Spleen (tissue), 11 donors: ENCODE measurements around the gene DENND1A. TPM values are rescaled to one million over a fixed set of nuclear protein-coding genes. Genes with fewer than 3 reads are reported as not detected.

Experiments
- DNase-seq: peaks from one replicate; pipeline ENCODE4 v3.0.0-alpha.2; 2020
- H3K27ac ChIP-seq, 8 donors: fragments of 200-600 bp; sonication (generic) in 7 of 8; 1 replicate in 4 of 8; 2 replicates in 4 of 8; pipeline versions ENCODE4 v1.5.0 to v1.8.0; 2016 to 2021; ENCODE audit warnings: inconsistent platforms in 4 of 8, mild to moderate bottlenecking in 4 of 8, moderate library complexity in 1 of 8
- H3K27me3 ChIP-seq, 7 donors: fragments of 200-600 bp; sonication (generic) in 6 of 7; replicated peaks in 1 of 7; 1 replicate in 4 of 7; 2 replicates in 3 of 7; pipeline versions ENCODE4 v1.5.0 to v1.8.0; 2016 to 2021; ENCODE audit warnings: inconsistent platforms in 3 of 7, mild to moderate bottlenecking in 1 of 7
- H3K36me3 ChIP-seq, 6 donors: fragments of 200-600 bp; sonication (generic) in 5 of 6; 1 replicate in 4 of 6; 2 replicates in 2 of 6; pipeline versions ENCODE4 v1.5.0 to v1.8.0; 2016 to 2021; ENCODE audit warnings: inconsistent platforms in 2 of 6
- H3K4me1 ChIP-seq, 6 donors: fragments of 200-600 bp; sonication (generic) in 5 of 6; 1 replicate in 3 of 6; 2 replicates in 3 of 6; pipeline versions ENCODE4 v1.5.0 to v1.8.0; 2016 to 2021; ENCODE audit warnings: inconsistent platforms in 3 of 6
- H3K4me3 ChIP-seq, 8 donors: fragments of 200-600 bp; sonication (generic) in 7 of 8; 1 replicate in 4 of 8; 2 replicates in 4 of 8; pipeline versions ENCODE4 v1.5.0 to v1.8.0; 2016 to 2021; ENCODE audit warnings: inconsistent platforms in 4 of 8, mild to moderate bottlenecking in 4 of 8, moderate library complexity in 2 of 8
- H3K9me3 ChIP-seq, 8 donors: fragments of 200-600 bp; sonication (generic) in 7 of 8; 1 replicate in 4 of 8; 2 replicates in 4 of 8; pipeline versions ENCODE4 v1.5.0 to v1.8.0; 2016 to 2021; ENCODE audit warnings: inconsistent platforms in 4 of 8
- CTCF ChIP-seq, 11 experiments: fragments of 200-600 bp in 7 of 11; fragments of 450-650 bp in 4 of 11; sonication (generic) in 4 of 11; IDR thresholded peaks in 8 of 11; conservative IDR thresholded peaks in 3 of 11; 1 replicate in 7 of 11; 2 replicates in 4 of 11; pipeline versions ENCODE4 v1.4.0 to v1.8.0; 2016 to 2021; ENCODE audit warnings: antibody characterized with exemption in 11 of 11, inconsistent platforms in 4 of 11, mild to moderate bottlenecking in 1 of 11
- POLR2A ChIP-seq, 3 donors: fragments of 450-650 bp; IDR thresholded peaks; one replicate each; pipeline ENCODE4 v1.5.1; 2017; ENCODE audit warnings: antibody characterized with exemption in 3 of 3, mild to moderate bottlenecking in 1 of 3
- POLR2AphosphoS5 ChIP-seq, 3 donors: sonication (generic); formaldehyde crosslinking; IDR thresholded peaks; one replicate each; pipeline ENCODE4 v1.5.1; 2017; ENCODE audit warnings: antibody characterized with exemption in 3 of 3
- WGBS, 5 donors: extraction: QIAGEN DNeasy Blood & Tissue Kit in 3 of 5; methylation state at CpG; one replicate each; pipeline versions ENCODE4 v1.1.5 to v1.1.7; 2013 to 2018; 5-methylcytosine and 5-hydroxymethylcytosine counted together
- intact Hi-C: fragments of 100-400 bp; cut with DNase I; formaldehyde crosslinking; loops from one replicate; pipeline ENCODE4 v1.15.0; 2023; ENCODE audit warnings: low total_unique reads
- polyA plus RNA-seq, 3 donors: library from polyadenylated mRNA; stranded (reverse); fragments of 200-250 nt; gene quantifications; one replicate each; pipeline ENCODE4 v1.2.1, GENCODE V29; 2013
- total RNA-seq, 7 donors: library from RNA; depleted of rRNA in 3 of 7; stranded (reverse); fragments of >200 nt in 3 of 7; fragmentation: NEBNext Ultra II Directional in 4 of 7; extraction: Animal tissue kit (Norgen Biotek cat#: 25700) in 4 of 7; gene quantifications; one replicate each; pipeline versions ENCODE4 v1.1.0 to v1.2.1, GENCODE V29; 2016 to 2021
- donor health status: healthy with polysubstance abuse.
- donor health status: DM: no; HTN: no; CAD: no; lungs with moderate emphysema.
- donor health status: DM: no; HTN: no; CAD: no.
- donor health status: Bipolar disorder and iron deficiency.
- donor health status: healthy.
- donor health status: DM: no; HTN: no; CAD: no.
- donor health status: DM: yes; HTN: yes; CAD: no.

The DENND1A gene
- total and polyA plus RNA-seq, 10 donors = 5.4 to 59.3 (median 48.8) TPM

DNA sequence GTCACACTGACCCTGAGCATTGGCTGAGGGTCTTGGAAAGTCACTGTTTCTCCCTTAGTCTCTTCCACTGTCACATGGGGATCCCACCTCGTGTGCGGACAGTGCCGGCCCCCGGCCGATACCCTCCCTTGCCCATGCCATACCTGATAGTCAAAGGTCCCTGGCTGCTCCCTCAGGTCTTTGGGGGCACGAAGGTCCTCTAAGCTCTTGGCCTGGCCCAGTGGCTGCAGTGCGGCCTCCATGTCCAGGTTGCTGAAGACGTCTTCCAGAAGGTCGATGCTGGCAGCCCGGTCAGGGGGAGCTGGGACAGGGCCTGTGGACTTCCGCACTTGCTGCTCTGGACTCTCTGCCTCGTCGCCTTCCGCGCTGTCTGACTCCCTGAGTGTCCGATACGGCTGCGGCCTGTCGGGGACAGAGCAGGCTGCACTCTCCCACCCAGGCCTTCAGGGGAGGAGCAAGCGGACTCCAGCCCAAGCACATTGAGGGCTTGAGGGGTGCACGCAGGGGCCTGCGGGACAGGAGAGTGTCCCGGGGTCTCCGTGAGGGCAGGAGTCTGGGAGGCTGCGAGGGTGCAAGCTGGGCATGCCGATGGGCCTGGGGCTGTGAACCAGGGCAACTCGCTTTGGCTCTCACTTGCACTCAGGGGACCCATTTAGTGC lies 546.3 kb downstream of the DENND1A start:
- Histone ChIP-seq H3K36me3 (peaks cover 0 to 57% (median 24%) of the 10 kb centered on the region in 6 donors), H3K27me3 (no peaks in the 10 kb centered on the region), H3K4me3 (no peak overlapping the region), H3K4me1 (peaks cover 0 to 10% (median 0%) of the 10 kb centered on the region in 6 donors), H3K27ac (no peak overlapping the region), H3K9me3 (no peaks in the 10 kb centered on the region)
- 89 to 99% (median 91%) methylated on average over 20 to 27 of the region's 27 CpGs for WGBS, 5 donors
- TF ChIP-seq POLR2AphosphoS5 (IDR thresholded peaks at IDR 0.05) (no peak), CTCF (IDR thresholded peaks at IDR 0.05 in 8 of 11, conservative IDR thresholded peaks at IDR 0.05 in 3 of 11) (no peak), POLR2A (IDR thresholded peaks at IDR 0.05) (no peak)
- no peak for DNase-seq
- intact Hi-C loops = no loop called here

DNA sequence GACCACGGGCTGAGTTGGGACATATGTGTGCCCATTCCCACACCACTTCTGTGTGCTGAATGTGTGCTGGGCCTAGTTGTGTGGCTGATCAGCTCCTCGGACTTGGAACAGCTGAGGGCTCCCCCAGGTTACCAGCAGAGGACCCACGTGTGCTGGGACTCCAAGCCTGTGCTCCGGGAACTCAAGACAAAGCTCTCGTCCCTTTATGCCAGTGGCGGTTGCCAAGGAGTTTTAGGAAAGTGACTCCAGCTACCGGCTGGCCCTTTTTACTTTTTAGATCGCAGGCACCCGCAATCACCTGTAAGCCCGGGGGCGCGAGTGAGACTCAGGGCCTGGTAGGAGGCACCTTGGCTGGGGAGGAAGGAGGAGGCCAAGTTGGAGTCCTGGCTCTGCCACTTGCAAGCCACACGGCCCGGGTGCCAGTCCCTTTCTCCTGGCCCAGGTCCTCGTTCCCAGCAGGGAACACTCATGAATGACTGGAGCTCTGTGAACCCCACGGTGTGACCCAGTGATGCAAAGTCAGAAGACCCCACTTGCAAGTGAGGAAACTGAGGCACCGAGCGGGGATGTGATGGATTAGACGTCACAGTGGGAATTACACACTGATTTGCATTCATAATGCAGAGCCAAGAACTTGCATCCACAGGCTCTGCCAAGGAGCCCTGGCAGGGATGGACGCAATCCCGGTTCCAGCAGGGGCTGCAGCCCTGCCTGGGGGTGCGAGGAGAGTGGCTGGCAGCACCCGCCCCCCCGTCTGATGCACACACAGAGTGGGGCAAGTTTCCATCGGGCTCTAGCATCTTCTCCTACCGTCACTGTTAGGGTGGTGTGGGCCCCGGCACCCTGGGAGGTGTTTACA lies 547.0 kb downstream of the DENND1A start:
- 89 to 95% (median 94%) methylated on average over 26 to 27 of the region's 27 CpGs for WGBS, 5 donors

DNA sequence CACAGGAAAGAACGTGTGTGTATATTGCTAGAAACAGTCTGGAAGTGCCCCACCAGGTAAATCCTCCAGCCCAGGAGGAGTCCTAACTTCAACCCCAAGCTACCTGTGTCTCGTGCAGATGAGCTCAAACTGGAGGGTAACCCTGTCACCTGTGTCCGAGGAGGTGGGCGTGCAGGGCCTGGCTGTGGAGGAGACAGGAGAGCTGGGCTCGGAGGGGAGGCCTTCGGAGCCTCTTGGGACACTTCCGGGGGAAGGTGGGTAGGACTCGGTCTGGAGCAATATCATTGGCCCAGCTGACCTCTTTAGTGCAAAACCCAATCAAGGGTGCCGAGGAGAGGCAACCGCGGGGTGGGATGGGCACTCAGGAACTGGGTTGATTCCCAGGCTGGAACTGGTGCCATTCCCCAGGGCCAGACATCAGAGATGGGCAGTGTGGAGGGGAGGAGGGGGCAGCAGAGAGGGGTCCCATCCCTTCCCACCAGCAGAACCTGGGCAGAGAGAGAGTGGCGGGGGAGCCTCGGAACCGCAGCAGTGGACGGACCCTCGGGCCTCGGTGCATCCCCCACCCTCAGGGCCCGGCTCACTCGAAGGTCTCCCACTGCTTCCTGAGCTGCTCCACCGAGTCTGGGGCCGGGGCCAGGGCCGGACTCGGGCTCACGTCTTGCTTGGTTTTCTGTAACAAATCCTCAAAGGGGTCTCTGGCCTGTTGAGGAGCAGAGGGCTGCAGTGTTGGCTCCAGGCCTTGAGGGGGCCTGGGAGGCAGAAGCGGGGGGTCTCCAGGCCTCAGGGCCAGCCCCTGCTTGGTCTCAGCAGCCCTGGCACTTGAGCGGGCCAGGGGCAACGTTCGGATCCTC lies 548.8 kb downstream of the DENND1A start:
- WGBS, 5 donors = 88 to 94% (median 91%) methylated on average over 24 to 28 of the region's 28 CpGs
- TF ChIP-seq CTCF (IDR thresholded peaks at IDR 0.05 in 8 of 11, conservative IDR thresholded peaks at IDR 0.05 in 3 of 11) (no peak), POLR2AphosphoS5 (IDR thresholded peaks at IDR 0.05) (no peak), POLR2A (IDR thresholded peaks at IDR 0.05) (no peak)

More for the DNA sequence above, 547.0 kb downstream of the DENND1A start:
- H3K4me1 ChIP-seq = peaks cover 0 to 10% (median 0%) of the 10 kb centered on the region in 6 donors
- H3K27me3 ChIP-seq = no peaks in the 10 kb centered on the region
- intact Hi-C loops = no loop called here
- H3K9me3 ChIP-seq = no peaks in the 10 kb centered on the region
- no peak for TF ChIP-seq CTCF (IDR thresholded peaks at IDR 0.05 in 8 of 11, conservative IDR thresholded peaks at IDR 0.05 in 3 of 11)
- TF ChIP-seq POLR2A (IDR thresholded peaks at IDR 0.05) = no peak
- TF ChIP-seq POLR2AphosphoS5 (IDR thresholded peaks at IDR 0.05) = peak in 1 of 3 donors; percentile 34
- DNase-seq = no peak
- H3K4me3 ChIP-seq = no peak overlapping the region
- peaks cover 0 to 57% (median 24%) of the 10 kb centered on the region in 6 donors for H3K36me3 ChIP-seq
- H3K27ac ChIP-seq = no peak overlapping the region

More for the DNA sequence above, 548.8 kb downstream of the DENND1A start:
- intact Hi-C loops = no loop called here
- Histone ChIP-seq H3K27ac (no peak overlapping the region), H3K4me1 (peaks cover 0 to 17% (median 6%) of the 10 kb centered on the region in 6 donors), H3K27me3 (peaks cover 0 to 4% (median 0%) of the 10 kb centered on the region in 7 donors), H3K9me3 (no peaks in the 10 kb centered on the region), H3K36me3 (peaks cover 0 to 57% (median 24%) of the 10 kb centered on the region in 6 donors), H3K4me3 (no peak overlapping the region)
- no peak for DNase-seq
